Tibial artery (tissue), 4 donors: ENCODE data around the gene MMP10.

Experiments
- DNase-seq, 2 donors: peaks; one replicate each; pipeline ENCODE4 v3.0.0-alpha.2; 2019
- H3K27ac ChIP-seq, 2 donors: fragments of 200-600 bp; sonication (generic) in 1 of 2; 1 replicate in 1 of 2; 2 replicates in 1 of 2; pipeline ENCODE4 v1.5.1; 2018 to 2019; ENCODE audit warnings: mild to moderate bottlenecking in 1 of 2
- H3K27me3 ChIP-seq, 2 donors: fragments of 200-600 bp; sonication (generic) in 1 of 2; one replicate each; pipeline versions ENCODE4 v1.5.1 to v1.6.0; 2016 to 2019
- H3K36me3 ChIP-seq, 3 donors: fragments of 200-600 bp; sonication (generic) in 2 of 3; one replicate each; pipeline ENCODE4 v1.5.1; 2016 to 2019; ENCODE audit warnings: mild to moderate bottlenecking in 2 of 3
- H3K4me1 ChIP-seq, 4 donors: fragments of 200-600 bp; sonication (generic) in 2 of 4; 1 replicate in 3 of 4; 2 replicates in 1 of 4; pipeline ENCODE4 v1.5.1; 2016 to 2019
- H3K4me3 ChIP-seq, 2 donors: fragments of 200-600 bp; sonication (generic) in 1 of 2; 1 replicate in 1 of 2; 2 replicates in 1 of 2; pipeline ENCODE4 v1.5.1; 2018 to 2019; ENCODE audit warnings: mild to moderate bottlenecking in 2 of 2
- H3K9me3 ChIP-seq, 3 donors: fragments of 200-600 bp; sonication (generic) in 1 of 3; one replicate each; pipeline ENCODE4 v1.5.1; 2016 to 2019
- CTCF ChIP-seq, 2 experiments: fragments of 200-600 bp in 1 of 2; fragments of 450-650 bp in 1 of 2; IDR thresholded peaks; one replicate each; pipeline ENCODE4 v1.5.1; 2017 to 2019; ENCODE audit warnings: antibody characterized with exemption in 2 of 2, mild to moderate bottlenecking in 1 of 2, moderate library complexity in 1 of 2
- intact Hi-C: fragments of 100-400 bp; cut with DNase I; formaldehyde crosslinking; loops from one replicate; pipeline ENCODE4 v1.15.0; 2023; ENCODE audit warnings: low total_unique reads

Gene MMP10

GRCh38 chr11:102793677-102794290 is 13.4 kb upstream of the MMP10 start:
- DNase-seq = no peak
- no peak overlapping the region for H3K27ac ChIP-seq
- H3K27me3 ChIP-seq = no peaks in the 10 kb centered on the region
- no peaks in the 10 kb centered on the region for H3K9me3 ChIP-seq
- TF ChIP-seq CTCF (IDR thresholded peaks at IDR 0.05) = no peak
- no peak overlapping the region for H3K4me3 ChIP-seq
- intact Hi-C loops = no loop called here
- H3K36me3 ChIP-seq = no peaks in the 10 kb centered on the region
- no peaks in the 10 kb centered on the region for H3K4me1 ChIP-seq

- H3K27ac ChIP-seq = no peak overlapping the region
- intact Hi-C loops = no loop called here
- H3K9me3 ChIP-seq = no peaks in the 10 kb centered on the region
- no peaks in the 10 kb centered on the region for H3K36me3 ChIP-seq
- no peaks in the 10 kb centered on the region for H3K27me3 ChIP-seq
- no peaks in the 10 kb centered on the region for H3K4me1 ChIP-seq
- DNase-seq = no peak
- TF ChIP-seq CTCF (IDR thresholded peaks at IDR 0.05) = no peak
- H3K4me3 ChIP-seq = no peak overlapping the region
Observed at GRCh38 chr11:102792604-102793003, 12.2 kb upstream of the MMP10 start.

DNA sequence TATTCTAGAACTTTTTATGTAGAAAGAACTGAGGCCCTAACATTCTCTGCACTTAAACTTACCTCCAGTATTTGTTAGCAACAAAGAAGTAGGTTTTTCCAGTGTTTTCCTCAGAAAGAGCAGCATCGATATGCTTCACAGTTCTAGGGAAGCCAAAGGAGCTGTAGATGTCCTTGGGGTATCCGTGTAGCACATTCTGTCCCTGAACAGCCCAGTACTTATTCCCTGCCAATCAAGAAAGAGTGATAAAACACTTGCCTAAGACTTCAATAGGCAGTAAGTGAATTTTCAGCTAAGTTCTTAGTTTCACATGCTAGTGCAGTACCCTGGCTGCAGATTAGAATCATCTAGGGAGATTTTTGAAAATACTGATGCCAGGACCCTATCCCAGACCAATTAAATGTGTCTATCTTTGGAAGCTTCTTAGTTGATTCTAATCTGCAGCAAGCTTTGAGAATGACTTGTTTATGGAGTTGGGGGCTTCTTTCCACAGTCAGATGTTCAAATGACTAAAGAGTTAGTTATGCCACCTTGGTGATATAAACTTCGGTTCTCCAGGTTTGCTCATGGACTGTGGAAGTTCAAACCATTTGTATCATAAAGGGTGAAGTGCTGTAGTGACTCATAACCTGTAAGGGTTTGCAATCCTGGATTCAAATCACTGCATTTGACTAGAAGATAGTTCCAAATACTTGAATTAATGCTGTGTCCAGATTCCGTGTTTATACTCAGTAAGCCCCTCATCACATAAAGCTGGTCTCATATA is 11.0 kb upstream of the MMP10 start:
- Histone ChIP-seq H3K4me1 (no peaks in the 10 kb centered on the region), H3K9me3 (no peaks in the 10 kb centered on the region), H3K4me3 (no peak overlapping the region), H3K36me3 (no peaks in the 10 kb centered on the region), H3K27ac (no peak overlapping the region), H3K27me3 (no peaks in the 10 kb centered on the region)
- TF ChIP-seq CTCF (IDR thresholded peaks at IDR 0.05) = no peak
- intact Hi-C loops = no loop called here
- no peak for DNase-seq

- Histone ChIP-seq H3K4me3 (no peak overlapping the region), H3K27me3 (no peaks in the 10 kb centered on the region), H3K4me1 (no peaks in the 10 kb centered on the region), H3K27ac (no peak overlapping the region), H3K9me3 (no peaks in the 10 kb centered on the region), H3K36me3 (no peaks in the 10 kb centered on the region)
- intact Hi-C loops = no loop called here
- DNase-seq = no peak
- TF ChIP-seq CTCF (IDR thresholded peaks at IDR 0.05) = no peak
Observed at GRCh38 chr11:102788334-102788995, 8.0 kb upstream of the MMP10 start.

DNA sequence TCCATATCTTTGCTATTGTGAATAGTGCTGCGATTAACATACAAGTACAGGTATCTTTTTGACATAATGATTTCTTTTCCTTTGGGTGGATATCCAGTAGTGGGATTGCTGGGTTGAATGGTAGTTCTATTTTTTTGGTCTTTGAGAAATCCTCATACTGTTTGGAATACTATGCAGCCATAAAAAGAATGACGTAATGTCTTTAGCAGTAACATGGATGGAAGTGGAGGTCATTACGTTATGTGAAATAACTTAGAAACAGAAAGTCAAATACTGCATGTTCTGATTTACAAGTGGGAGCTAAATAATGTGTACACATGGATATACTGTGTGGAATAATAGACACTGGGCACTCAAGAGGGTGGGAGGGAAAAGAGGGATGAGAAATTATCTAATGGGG is 4.0 kb upstream of the MMP10 start:
- no peaks in the 10 kb centered on the region for H3K27me3 ChIP-seq
- DNase-seq = no peak
- no peaks in the 10 kb centered on the region for H3K36me3 ChIP-seq
- no peak overlapping the region for H3K27ac ChIP-seq
- no peaks in the 10 kb centered on the region for H3K9me3 ChIP-seq
- intact Hi-C loops = no loop called here
- H3K4me1 ChIP-seq = no peaks in the 10 kb centered on the region
- H3K4me3 ChIP-seq = no peak overlapping the region
- TF ChIP-seq CTCF (IDR thresholded peaks at IDR 0.05) = no peak
